Left ventricle myocardium inferior (tissue), 1 donor: ENCODE data around the gene AMBRA1. TPM values are rescaled to one million over a fixed set of nuclear protein-coding genes. Genes with fewer than 3 reads are reported as not detected.
A peak's percentile ranks its signal among the peaks of the same experiment; 100 is the strongest.

Experiments used
- DNase-seq: peaks from one replicate; pipeline ENCODE4 v3.0.0-alpha.2; 2020
- H3K27ac ChIP-seq: fragments of 200-600 bp; replicated peaks from 2 replicates; pipeline ENCODE4 v1.8.0; 2021
- H3K27me3 ChIP-seq: fragments of 200-600 bp; 2 replicates; pipeline ENCODE4 v1.8.0; 2021; ENCODE audit warnings: low read depth
- H3K36me3 ChIP-seq: fragments of 200-600 bp; 2 replicates; pipeline ENCODE4 v1.8.0; 2021
- H3K4me1 ChIP-seq: fragments of 200-600 bp; 2 replicates; pipeline ENCODE4 v1.8.0; 2021
- H3K4me3 ChIP-seq: fragments of 200-600 bp; 2 replicates; pipeline ENCODE4 v1.8.0; 2021; ENCODE audit warnings: mild to moderate bottlenecking, moderate library complexity
- H3K9me3 ChIP-seq: fragments of 200-600 bp; replicated peaks from 2 replicates; pipeline ENCODE4 v1.8.0; 2021
- intact Hi-C: fragments of 100-400 bp; cut with micrococcal nuclease; formaldehyde crosslinking; loops from one replicate; pipeline ENCODE4 v1.11.0; 2022
- total RNA-seq: library from RNA; stranded (reverse); fragmentation: NEBNext Ultra II Directional; extraction: Animal tissue kit (Norgen Biotek cat#: 25700); gene quantifications from one replicate; pipeline ENCODE4 v1.2.1, GENCODE V29; 2021
- TF ChIP-seq, protein P1 (sequence below): fragments of 200-600 bp; IDR thresholded peaks from 2 replicates; pipeline ENCODE4 v1.8.0; 2021; ENCODE audit warnings: antibody characterized with exemption, mild to moderate bottlenecking, borderline replicate concordance
- donor health status: DM: no; HTN: yes; CAD: no; lungs with severe emphysema.

Gene AMBRA1
- total RNA-seq, 1 donor from 2014 or later = 14.2 TPM

DNA sequence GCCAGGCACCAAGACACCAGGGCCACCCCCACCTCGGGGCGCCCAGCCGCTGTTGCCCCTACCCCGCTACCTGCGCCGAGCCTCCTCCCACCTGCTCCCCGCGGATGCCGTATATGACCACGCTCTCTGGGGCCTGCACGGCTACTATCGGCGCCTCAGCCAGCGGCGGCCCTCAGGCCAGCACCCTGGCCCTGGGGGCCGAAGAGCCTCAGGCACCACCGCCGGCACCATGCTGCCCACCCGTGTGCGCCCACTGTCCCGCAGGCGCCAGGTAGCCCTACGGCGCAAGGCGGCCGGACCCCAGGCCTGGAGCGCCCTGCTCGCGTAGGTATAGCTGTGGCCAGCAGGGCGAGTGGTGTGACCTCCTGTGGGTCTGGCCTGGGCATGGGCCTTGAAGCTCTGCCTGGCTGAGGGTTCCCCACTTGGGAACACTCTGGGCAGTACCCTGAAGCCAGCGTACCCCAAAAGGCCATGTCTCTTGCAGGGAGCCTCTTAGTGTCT lies 227.1 kb downstream of the AMBRA1 start:
- Histone ChIP-seq H3K4me1 (peaks cover 71% of the 10 kb centered on the region), H3K36me3 (peaks cover 46% of the 10 kb centered on the region), H3K27ac (peak overlapping the region; percentile 57), H3K27me3 (no peaks in the 10 kb centered on the region), H3K9me3 (no peaks in the 10 kb centered on the region), H3K4me3 (no peak overlapping the region)
- DNase-seq = no peak
- TF ChIP-seq, protein P1, sequence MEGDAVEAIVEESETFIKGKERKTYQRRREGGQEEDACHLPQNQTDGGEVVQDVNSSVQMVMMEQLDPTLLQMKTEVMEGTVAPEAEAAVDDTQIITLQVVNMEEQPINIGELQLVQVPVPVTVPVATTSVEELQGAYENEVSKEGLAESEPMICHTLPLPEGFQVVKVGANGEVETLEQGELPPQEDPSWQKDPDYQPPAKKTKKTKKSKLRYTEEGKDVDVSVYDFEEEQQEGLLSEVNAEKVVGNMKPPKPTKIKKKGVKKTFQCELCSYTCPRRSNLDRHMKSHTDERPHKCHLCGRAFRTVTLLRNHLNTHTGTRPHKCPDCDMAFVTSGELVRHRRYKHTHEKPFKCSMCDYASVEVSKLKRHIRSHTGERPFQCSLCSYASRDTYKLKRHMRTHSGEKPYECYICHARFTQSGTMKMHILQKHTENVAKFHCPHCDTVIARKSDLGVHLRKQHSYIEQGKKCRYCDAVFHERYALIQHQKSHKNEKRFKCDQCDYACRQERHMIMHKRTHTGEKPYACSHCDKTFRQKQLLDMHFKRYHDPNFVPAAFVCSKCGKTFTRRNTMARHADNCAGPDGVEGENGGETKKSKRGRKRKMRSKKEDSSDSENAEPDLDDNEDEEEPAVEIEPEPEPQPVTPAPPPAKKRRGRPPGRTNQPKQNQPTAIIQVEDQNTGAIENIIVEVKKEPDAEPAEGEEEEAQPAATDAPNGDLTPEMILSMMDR = no peak
- intact Hi-C loops = no loop called here

DNA sequence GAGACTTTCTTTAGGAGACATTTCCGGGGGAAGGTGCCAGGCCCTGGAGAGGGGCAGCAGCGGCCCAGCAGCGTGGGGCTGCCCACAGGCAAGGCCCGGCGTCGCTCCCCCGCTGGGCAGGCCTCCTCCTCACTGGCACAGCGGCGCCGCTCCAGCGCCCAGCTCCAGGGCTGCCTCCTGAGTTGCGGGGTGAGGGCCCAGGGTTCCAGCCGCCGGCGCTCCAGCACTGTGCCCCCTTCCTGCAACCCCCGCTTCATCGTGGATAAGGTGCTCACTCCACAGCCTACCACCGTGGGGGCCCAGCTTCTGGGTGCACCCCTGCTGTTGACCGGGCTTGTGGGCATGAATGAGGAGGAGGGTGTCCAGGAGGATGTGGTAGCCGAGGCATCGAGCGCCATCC lies 227.6 kb downstream of the AMBRA1 start:
- no peaks in the 10 kb centered on the region for H3K27me3 ChIP-seq
- intact Hi-C loops = no loop called here
- peaks cover 76% of the 10 kb centered on the region for H3K4me1 ChIP-seq

GRCh38 chr11:46364791-46365190 lies 229.0 kb downstream of the AMBRA1 start:
- TF ChIP-seq, protein P1 = no peak
- DNase-seq = no peak
- no peaks in the 10 kb centered on the region for H3K27me3 ChIP-seq
- H3K4me3 ChIP-seq = no peak overlapping the region
- peaks cover 90% of the 10 kb centered on the region for H3K4me1 ChIP-seq
- intact Hi-C loops = no loop called here
- peak overlapping the region; percentile 94 for H3K27ac ChIP-seq
- peaks cover 26% of the 10 kb centered on the region for H3K36me3 ChIP-seq
- H3K9me3 ChIP-seq = no peaks in the 10 kb centered on the region

More for the DNA sequence above, 227.6 kb downstream of the AMBRA1 start:
- H3K4me3 ChIP-seq = no peak overlapping the region
- no peak for DNase-seq
- H3K36me3 ChIP-seq = peaks cover 41% of the 10 kb centered on the region
- H3K9me3 ChIP-seq = no peaks in the 10 kb centered on the region
- TF ChIP-seq, protein P1 = no peak
- no peak overlapping the region for H3K27ac ChIP-seq

DNA sequence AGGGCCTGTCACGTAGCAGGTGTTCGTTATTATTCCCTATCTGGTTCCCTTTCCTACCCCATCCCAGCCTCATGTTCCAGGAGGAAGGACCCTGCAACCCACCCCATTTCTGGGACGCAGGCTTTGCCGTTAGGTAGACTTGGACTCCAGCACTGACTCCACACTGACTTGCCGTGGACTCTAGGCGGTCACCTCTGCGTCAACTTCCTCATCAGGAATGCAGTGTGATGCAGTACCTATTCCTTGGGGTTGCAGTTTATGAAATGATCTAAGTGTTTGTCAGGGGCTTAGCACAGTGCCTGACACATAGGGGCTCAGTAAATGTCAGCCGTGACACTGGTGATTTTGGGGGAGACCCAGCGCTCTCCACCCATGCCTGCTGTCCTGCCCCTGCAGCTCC lies 229.8 kb downstream of the AMBRA1 start:
- Histone ChIP-seq H3K36me3 (peaks cover 19% of the 10 kb centered on the region), H3K4me1 (peaks cover 84% of the 10 kb centered on the region), H3K27ac (peak overlapping the region; percentile 94), H3K4me3 (peak overlapping the region; percentile 67), H3K27me3 (no peaks in the 10 kb centered on the region), H3K9me3 (no peaks in the 10 kb centered on the region)
- TF ChIP-seq, protein P1 = no peak
- DNase-seq = no peak
- intact Hi-C loops = no loop called here

GRCh38 chr11:46363455-46364005 lies 230.3 kb downstream of the AMBRA1 start:
- H3K4me3 ChIP-seq = peak overlapping the region; percentile 67

More at GRCh38 chr11:46363455-46364005, 230.3 kb downstream of the AMBRA1 start:
- intact Hi-C loops = no loop called here
- peaks cover 14% of the 10 kb centered on the region for H3K36me3 ChIP-seq
- no peaks in the 10 kb centered on the region for H3K9me3 ChIP-seq
- H3K4me1 ChIP-seq = peaks cover 84% of the 10 kb centered on the region
- peak overlapping the region; percentile 94 for H3K27ac ChIP-seq
- peak; percentile 72 for DNase-seq
- no peaks in the 10 kb centered on the region for H3K27me3 ChIP-seq
- TF ChIP-seq, protein P1 = peak; percentile 48
